ENCODE measurements around the gene DGCR6L.
A peak's percentile ranks its signal among the peaks of the same experiment; 100 is the strongest.
"Not testable (repeated sequence)": the region's sequence is repeated elsewhere in the genome, so short reads cannot be mapped to it uniquely, and the experiment has no call there.

DGCR6L gene

DNA sequence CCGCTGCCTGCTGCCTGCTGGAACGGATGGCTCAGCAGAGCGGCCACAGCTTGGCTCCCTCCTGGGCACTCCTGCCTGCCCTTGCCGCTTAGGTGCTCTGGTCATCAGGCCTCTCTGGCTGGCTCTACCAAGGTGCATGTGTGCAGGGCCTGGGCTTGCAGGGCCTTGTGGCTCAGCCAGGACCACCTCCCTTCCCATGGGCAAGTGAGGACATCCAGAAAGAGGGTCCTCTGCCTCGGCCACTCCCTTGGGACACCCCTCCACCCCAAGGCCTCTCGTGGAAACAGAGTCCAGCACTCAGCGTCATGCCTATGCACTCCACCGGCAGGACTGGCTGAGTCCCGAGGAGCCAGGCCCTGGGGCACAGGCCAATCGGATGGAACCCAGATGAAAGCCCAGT lies 45.5 kb downstream of the DGCR6L start:
- not testable (repeated sequence) for DNase-seq

- DNase-seq: no peak
These were observed 46.1 kb downstream of the DGCR6L start for GRCh38 chr22:20273758-20274181.

DNA sequence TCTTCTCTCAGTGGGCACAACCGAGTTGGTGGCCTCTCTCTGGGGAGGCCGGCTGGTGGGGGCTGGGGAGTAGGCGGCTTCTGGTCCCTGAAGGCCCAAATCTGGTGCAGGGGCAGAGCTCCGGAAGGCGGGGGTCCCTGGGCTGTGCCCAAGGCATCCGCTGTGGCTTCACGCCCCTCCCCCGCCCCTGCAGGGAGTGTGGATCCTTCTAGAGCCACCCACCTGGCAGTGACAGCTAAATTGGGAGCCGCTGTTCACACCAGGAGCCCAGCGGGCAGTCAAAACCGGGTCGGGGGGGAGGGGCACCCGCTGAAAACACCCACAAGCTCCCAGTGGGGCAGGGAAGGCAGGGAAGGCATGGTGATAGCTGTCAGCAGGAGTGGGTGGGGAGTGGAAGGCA lies 47.2 kb downstream of the DGCR6L start:
- no peak for DNase-seq

DNA sequence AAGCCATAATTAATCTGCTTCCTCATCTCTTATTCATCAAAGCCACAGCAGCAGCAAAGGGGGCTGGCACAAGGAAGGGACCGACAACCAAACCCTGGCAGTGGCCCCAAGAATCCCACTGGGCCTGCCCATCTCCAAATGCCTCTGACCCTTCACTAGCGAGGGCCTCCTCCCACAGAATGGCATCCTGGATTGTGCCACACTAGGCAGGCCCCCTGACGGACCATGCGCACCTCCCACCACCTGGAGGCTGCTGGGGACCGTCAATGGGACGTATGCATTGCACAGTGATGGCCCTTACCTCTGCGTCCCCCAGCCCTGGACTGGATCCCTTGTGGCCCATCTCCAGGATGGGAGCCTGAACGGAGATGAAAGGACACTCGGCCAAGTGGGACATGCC lies 47.7 kb downstream of the DGCR6L start:
- DNase-seq: no peak

GRCh38 chr22:20271114-20271994 lies 48.5 kb downstream of the DGCR6L start:
- DNase-seq: no peak

DNA sequence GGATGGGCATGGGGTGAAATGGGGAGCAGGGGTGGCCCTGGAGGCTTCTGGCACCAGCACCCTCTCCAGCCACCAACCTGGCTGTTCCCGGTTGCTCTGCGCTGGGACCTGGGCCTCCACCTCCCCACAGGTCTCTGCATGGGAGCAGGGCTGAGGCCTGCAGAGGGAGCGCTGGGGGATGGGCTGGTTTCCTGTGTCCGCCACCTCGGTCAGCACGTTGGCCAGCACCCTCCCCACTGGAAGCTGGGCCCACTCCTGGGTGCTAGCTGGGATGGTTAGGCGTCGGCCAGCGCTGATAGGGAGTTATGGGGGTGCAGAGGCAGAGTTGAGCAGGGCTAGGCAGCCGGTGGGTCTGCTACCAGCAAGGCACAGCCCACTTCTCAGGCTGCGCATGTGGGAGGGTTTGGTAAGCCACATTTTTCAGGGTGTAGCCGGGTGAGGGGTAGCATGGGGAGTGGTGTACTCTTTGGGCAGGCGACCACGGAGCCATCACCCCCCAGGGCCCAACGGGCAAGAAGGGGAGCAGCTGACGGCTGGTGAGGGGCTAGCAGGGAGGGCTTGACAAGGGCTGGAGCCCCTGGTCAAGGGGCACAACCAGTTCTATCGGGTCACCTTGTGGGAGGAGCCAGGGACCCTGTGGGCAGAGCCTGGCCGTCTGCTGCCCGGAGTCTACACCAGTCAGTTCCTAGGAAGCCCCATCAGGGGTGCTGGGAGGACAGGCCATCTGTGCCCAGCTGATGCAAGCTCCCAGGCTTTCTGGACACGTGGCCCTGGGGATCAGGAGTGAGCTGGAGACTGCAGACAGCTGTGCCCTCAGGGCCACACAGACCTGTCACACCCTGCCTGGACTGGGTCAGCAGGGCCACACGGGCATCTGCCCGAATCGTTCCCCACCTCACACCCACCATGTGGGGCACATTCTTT lies 49.4 kb downstream of the DGCR6L start:
- DNase-seq: not testable (repeated sequence)

DNA sequence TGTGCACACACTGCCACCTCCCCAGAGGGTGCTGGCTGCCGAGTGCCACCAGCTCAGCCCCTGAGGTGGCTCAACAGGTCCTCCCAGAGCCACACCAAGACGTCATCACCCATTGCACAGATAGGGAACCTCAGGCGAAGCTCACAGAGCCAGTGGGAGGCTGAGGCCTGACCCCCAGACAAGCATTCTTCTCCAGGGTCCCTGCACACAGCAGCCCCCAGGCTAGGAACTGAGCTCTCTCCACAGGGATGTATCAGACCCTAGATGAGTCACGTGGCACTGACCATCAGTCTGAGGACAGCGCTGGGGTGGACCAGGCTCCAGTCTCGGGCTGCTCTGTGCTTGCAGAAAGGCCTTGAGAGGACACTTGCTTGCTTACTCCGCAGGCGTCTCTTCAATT lies 50.2 kb downstream of the DGCR6L start:
- not testable (repeated sequence) for DNase-seq

DNA sequence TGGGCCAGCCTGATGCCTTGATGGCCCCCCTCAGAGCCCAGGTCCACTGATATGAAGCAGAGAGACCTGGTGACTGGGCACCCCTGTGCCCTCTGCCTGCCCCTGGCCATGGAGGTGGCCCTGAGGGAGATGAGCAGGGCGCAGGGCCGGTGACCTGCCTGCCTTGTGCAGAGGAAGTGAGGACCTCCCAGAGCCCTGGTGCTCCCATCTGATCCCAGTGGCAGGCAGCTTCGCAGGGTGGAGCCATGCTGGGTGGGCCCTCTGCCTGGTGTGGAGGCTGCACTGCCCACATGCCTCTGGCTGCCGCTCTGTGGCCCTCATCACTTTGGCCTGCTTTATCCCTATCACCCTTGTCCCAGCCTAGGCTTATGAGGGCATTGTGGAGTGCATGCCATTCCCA lies 50.7 kb downstream of the DGCR6L start:
- DNase-seq: not testable (repeated sequence)

DNA sequence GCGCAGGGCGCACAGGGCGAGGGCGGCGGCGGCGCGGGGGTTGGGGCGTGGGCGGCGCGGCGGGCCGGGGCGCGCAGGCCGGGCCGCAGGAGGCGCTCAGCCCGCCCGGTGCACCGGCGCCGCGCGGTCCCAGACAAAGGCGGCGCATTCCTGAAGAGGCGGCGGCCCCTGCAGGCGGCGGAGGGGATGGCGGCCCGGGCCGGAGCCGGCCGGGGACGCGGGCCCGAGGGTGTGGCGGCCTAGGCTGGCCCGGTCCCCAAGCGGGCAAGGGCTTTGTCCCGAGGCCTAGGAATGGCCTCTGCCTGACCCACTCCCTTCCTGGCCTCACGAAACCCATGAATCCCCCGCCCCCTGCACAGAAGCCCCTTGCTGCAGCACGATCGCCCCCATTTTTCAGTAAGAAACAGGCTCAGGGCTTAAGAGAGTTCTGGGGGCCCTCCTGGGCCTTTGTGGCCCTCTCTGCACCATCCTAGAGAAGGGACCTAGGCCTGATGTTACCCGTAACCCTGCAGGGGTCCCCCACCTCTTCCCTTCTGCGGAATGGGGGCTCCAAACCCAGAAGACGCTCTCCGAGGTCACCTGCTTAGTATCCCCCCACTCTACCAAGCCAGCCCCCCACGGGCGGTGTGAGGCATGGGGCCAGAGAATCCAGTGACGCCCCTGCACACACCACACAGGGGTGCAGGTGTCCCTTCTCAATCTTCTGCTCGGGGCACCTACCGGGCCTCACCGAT lies 51.4 kb downstream of the DGCR6L start, which contains the start of gene RTN4R:
Gene RTN4R (minus strand): TSS at position 40 of the 734 bp plus-strand sequence. CDS start 226 bp downstream, outside the sequence.
- peak; percentile 44 for DNase-seq

- DNase-seq: no peak
These were observed 52.2 kb downstream of the DGCR6L start for GRCh38 chr22:20267441-20268278.

DNA sequence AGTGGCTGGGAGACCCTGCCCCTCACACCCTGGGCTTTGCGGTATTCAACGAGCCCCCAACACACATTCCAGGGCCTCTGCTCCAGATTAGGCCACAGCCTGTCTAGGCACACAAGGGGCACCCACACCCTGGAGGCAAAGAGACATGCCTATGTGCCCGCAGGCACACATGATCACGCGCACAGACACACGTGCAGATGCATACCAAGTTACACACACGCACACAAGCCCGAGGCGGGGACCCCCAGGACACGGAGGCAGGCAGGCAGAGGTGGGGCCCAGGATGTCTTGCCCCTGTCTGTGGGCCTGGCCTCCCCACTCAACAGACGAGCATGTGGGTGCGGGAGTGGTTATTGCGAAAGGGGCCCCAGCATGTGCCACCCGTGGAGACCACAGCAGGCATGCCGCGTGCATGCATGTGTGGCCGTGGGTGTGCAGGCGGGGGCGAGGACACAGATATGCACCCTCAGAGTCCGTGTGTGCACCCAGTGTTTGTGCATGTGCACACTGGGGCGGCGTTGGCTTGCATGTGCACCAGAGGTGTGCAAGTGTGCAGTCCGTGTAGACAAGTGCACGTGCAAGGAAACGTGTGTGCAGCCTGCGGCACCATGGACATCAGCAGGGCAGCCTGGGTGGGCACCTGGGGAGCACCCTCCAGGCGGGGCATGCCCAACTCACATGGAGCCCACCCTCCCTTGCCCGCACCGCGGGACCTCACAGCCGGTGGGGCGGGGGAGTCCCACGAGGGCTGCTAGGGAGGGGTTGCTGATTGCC lies 53.0 kb downstream of the DGCR6L start:
- not testable (repeated sequence) for DNase-seq

DNA sequence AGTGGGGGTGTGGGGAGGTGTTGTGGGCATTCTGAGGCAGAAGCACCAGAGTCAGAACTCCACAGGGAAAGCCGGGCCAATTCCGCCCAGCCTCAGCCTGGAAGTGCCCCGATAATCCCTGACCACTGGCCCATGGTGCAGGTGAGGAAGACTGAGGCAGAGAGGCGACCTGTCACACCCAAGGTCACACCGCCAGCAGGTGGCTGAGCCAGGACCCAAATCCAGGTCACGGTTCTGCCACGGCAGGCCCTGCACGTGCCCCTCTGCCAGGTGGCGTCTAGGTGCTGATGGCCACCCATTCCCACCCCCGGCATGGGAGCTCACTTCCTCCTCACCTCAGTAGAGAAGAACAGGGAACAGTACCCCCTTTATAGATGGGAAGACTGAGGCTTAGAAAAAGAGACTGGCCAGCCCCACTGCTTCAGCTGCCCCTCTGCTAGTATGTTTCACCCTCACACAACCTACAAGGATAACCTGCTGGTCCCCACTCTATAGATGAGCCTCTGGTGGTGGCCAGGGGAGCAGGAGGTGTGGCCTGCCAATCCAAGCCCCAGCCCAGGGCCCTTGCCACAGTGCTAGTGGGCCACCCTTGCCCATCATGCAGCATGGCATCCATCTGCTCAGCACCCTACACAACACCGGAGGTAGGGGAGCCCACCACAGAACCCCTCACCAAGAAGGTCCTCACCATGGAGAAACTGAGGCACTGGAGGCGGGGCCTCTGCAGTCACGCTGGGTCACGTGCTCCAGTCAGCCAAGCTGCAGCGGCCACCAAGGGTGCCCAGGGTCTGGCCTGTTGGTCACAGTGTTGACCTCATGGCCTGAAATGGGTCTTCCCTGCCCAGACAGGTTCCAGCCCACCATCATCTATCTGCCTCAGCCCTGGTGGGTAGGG lies 53.8 kb downstream of the DGCR6L start:
- DNase-seq: not testable (repeated sequence)

GRCh38 chr22:20264614-20265452 lies 55.0 kb downstream of the DGCR6L start:
- DNase-seq: no peak
